PFSK-1 (cell line): ENCODE results near the gene CHD5.

Experiments
- POLR2AphosphoS5 ChIP-seq: IDR thresholded peaks from 2 replicates; pipeline ENCODE4 v1.6.1; 2012; ENCODE audit warnings: low read depth, mild to moderate bottlenecking, control low read depth, low read length, moderate library complexity
- REST ChIP-seq, 2 experiments: IDR thresholded peaks; 2 replicates each; pipeline versions ENCODE4 v1.6.1 to v1.8.0; 2011 to 2012; ENCODE audit warnings: low read depth in 2 of 2, low read length in 2 of 2, control low read depth in 1 of 2, inconsistent platforms in 1 of 2, mild to moderate bottlenecking in 1 of 2, moderate library complexity in 1 of 2; ENCODE audit not compliant: insufficient read depth in 1 of 2
- TAF1 ChIP-seq: IDR thresholded peaks from 2 replicates; pipeline ENCODE4 v1.6.1; 2012; ENCODE audit warnings: low read length, control low read depth, borderline replicate concordance; ENCODE audit not compliant: insufficient read depth

DNA sequence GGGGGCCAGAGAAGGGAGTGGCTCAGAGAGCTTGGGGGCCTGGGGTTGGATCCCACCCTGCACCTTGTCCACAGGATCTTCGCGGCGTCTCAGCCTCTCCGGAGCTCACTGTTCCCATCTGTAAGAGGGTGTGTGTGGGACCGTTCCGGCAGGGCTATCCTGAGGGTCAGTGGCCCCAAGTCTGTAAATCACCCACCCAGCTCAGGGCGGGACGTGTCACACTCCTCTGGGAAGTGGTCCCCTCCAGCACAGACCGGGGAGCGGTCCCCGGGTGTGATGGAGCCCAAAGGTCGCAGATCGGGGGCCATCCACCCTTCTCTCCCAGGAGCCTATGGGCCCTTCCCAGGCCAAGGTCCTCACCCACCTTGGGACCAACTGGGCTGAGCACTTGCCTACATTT lies 94.5 kb downstream of the CHD5 start:
- TF ChIP-seq REST (IDR thresholded peaks at IDR 0.05; ENCODE audit: insufficient read depth in 1 of 2, low read depth in 2 of 2, low read length in 2 of 2) = no peak
- TF ChIP-seq POLR2AphosphoS5 = no peak
- no peak for TF ChIP-seq TAF1
